HEK293T (cell line): ENCODE results near the gene PIK3AP1.
"Not testable (repeated sequence)": the region's sequence is repeated elsewhere in the genome, so short reads cannot be mapped to it uniquely, and the experiment has no call there.

Source experiments
- CTCF ChIA-PET: fragments of 350-600 bp; formaldehyde crosslinking; extraction: SDS; loops from one replicate; lab custom pipeline; 2021; ENCODE audit warnings: antibody characterized with exemption, inconsistent platforms; lab: Yijun Ruan, JAX
- POLR2A ChIA-PET: fragments of 350-600 bp; formaldehyde crosslinking; extraction: SDS; loops from one replicate; lab custom pipeline; 2020; ENCODE audit warnings: antibody characterized with exemption, inconsistent platforms; lab: Yijun Ruan, JAX
- DNase-seq: peaks from one replicate; pipeline ENCODE4 v3.0.0; 2012; ENCODE audit warnings: mixed read lengths; ENCODE audit errors: extremely low spot score
- ARNT ChIP-seq: fragments of 450-650 bp; IDR thresholded peaks from 2 replicates; pipeline ENCODE4 v1.6.1; 2017; ENCODE audit warnings: mild to moderate bottlenecking
- BHLHE40 ChIP-seq: fragments of 450-650 bp; IDR thresholded peaks from 2 replicates; pipeline ENCODE4 v1.6.1; 2016; ENCODE audit warnings: mild to moderate bottlenecking, moderate library complexity, borderline replicate concordance
- CTBP1 ChIP-seq: fragments of 450-650 bp; IDR thresholded peaks from 2 replicates; pipeline ENCODE4 v1.6.1; 2016; ENCODE audit warnings: borderline replicate concordance
- ELF4 ChIP-seq: fragments of 450-650 bp; IDR thresholded peaks from 2 replicates; pipeline ENCODE4 v1.6.1; 2017; ENCODE audit warnings: antibody characterized with exemption
- FOXA1 ChIP-seq: fragments of 450-650 bp; IDR thresholded peaks from 2 replicates; pipeline ENCODE4 v1.6.1; 2016; ENCODE audit warnings: mild to moderate bottlenecking
- FOXK2 ChIP-seq: fragments of 450-650 bp; IDR thresholded peaks from 2 replicates; pipeline ENCODE4 v1.6.1; 2016; ENCODE audit warnings: mild to moderate bottlenecking
- FOXM1 ChIP-seq: fragments of 450-650 bp; IDR thresholded peaks from 2 replicates; pipeline ENCODE4 v1.6.1; 2017; ENCODE audit warnings: mild to moderate bottlenecking, borderline replicate concordance
- HDGF ChIP-seq: fragments of 450-650 bp; IDR thresholded peaks from 2 replicates; pipeline ENCODE4 v1.6.1; 2017; ENCODE audit warnings: antibody characterized with exemption, borderline replicate concordance
- L3MBTL2 ChIP-seq: fragments of 450-650 bp; conservative IDR thresholded peaks from 2 replicates; pipeline ENCODE4 v1.6.1; 2016; ENCODE audit warnings: mild to moderate bottlenecking
- LEF1 ChIP-seq: fragments of 450-650 bp; IDR thresholded peaks from 2 replicates; pipeline ENCODE4 v1.6.1; 2017; ENCODE audit warnings: mild to moderate bottlenecking, borderline replicate concordance
- NFRKB ChIP-seq: fragments of 450-650 bp; IDR thresholded peaks from 2 replicates; pipeline ENCODE4 v1.6.1; 2016; ENCODE audit warnings: mild to moderate bottlenecking, moderate library complexity
- PKNOX1 ChIP-seq: fragments of 450-650 bp; IDR thresholded peaks from 2 replicates; pipeline ENCODE4 v1.6.1; 2016
- SP1 ChIP-seq: fragments of 450-650 bp; IDR thresholded peaks from 2 replicates; pipeline ENCODE4 v1.6.1; 2017
- SUZ12 ChIP-seq: fragments of 450-650 bp; IDR thresholded peaks from 2 replicates; pipeline ENCODE4 v1.6.1; 2016; ENCODE audit warnings: mild to moderate bottlenecking
- TARDBP ChIP-seq: fragments of 450-650 bp; IDR thresholded peaks from 2 replicates; pipeline ENCODE4 v1.6.1; 2016
- ZNF384 ChIP-seq: fragments of 450-650 bp; IDR thresholded peaks from 2 replicates; pipeline ENCODE4 v1.6.1; 2016

The PIK3AP1 gene

GRCh38 chr10:96576277-96576980 lies 143.9 kb downstream of the PIK3AP1 start:
- no peak for DNase-seq
- CTCF ChIA-PET, result no interaction called here
- POLR2A ChIA-PET, result no interaction called here

DNA sequence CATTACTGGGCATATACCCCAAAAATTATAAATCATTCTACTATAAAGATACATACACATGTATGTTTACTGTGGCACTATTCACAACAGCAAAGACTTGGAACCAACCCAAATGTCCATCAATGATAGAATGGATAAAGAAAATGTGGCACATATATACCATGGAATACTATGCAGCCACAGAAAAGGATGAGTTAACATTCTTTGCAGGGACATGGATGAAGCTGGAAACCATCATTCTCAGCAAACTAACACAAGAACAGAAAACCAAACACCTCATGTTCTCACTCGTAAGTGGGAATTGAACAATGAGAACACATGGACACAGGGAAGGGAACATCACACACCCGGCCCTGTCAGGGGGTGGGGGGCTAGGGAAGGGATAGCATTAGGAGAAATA lies 145.8 kb downstream of the PIK3AP1 start:
- CTCF ChIA-PET, POLR2A ChIA-PET, DNase-seq: not testable (repeated sequence)

More at GRCh38 chr10:96576277-96576980, 143.9 kb downstream of the PIK3AP1 start:
- TF ChIP-seq FOXK2 (no peak), FOXM1 (no peak), PKNOX1 (no peak), ELF4 (no peak), L3MBTL2 (no peak), SP1 (no peak), ZNF384 (no peak), LEF1 (no peak), BHLHE40 (no peak)

DNA sequence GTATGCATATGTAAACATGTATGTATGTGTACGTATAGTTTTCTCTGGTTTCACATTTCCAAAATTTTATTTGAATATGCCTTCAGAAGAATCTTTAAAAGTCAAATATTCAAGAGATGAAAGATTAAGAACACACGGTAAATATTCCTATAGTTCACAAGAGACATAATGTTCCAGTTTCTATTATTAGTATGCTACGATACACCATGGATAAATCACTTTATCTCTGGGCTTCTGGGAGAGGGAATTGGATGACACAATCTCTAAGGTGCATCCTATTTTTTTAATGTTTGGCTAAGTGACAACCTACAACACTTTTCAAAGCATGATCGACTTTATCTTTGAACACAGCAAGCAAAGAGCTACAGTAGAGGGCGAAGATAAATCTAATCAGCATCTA lies 147.3 kb downstream of the PIK3AP1 start:
- CTCF ChIA-PET, result no interaction called here
- POLR2A ChIA-PET, result interaction anchor here (0.6 kb wide), 1 partner anchor 14 kb away, joined by 3 read pairs; no protein-coding TSS in a partner anchor
- DNase-seq, result no peak
- TF ChIP-seq ARNT (no peak), ZNF384 (no peak), SP1 (no peak), TARDBP (no peak), FOXA1 (no peak)

DNA sequence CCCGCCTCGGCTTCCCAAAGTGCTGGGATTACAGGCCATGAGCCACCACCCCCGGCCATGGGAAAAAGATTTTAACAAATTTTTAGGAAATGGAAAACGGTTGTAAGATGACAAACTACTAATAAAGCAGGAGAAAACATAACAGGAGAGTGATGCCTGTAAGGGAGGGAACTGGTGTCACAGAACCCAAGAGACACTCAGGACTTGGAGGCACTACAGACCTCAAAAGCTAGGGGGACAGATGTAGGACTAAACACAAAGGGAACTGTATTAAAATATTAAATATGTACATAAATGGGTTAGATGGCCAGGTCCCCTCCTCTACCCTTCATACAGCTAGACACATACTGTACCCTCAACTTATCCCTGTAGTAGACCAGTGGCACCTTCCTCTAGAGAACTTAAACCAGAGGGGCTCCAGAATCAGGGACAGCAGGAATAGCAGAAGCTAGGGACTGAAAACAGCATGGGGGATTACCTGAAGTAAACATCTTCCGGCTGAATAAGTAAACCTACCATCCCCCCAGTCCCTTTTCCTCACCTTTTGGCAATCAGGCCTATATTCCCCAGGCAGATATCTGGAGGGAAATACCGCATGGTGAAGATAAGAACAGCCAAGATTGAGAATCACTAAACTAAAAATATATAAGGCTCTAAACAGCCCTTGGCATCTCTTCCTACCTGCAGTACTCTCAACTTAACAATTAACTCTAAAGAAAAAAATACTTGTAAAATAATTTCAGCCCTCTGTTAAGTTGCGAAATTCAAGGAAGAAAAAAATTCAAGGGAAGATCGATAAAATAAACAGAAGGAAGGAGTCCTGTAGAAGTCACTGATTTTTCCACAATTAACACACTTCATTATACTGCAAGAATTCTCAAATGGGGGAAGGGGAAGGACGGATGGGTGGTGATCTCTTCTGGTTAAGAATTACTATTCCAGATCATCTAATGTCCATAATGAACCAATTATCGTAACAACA lies 149.0 kb downstream of the PIK3AP1 start:
- TF ChIP-seq PKNOX1, result no peak
- TF ChIP-seq FOXA1, result no peak
- no peak for TF ChIP-seq ZNF384
- no peak for TF ChIP-seq LEF1
- DNase-seq, result no peak
- CTCF ChIA-PET, result no interaction called here
- POLR2A ChIA-PET, result no interaction called here

DNA sequence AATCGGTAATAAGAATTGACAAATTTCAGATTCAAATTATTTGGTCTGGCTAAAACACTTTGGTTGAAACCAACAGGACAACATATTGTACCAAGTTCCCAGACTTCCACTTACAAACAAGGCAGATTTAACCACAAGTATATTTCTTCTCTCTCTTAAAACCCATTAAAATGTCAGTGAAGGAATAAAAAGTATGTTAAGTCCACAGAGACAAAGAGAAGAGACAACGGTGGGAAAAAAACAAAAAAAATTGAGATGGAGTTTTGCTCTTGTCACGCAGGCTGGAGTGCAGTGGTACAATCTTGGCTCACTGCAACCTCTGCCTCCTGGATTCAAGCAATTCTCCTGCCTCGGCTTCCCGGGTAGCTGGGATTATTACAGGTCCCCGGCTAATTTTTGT lies 149.8 kb downstream of the PIK3AP1 start:
- ChIA-PET POLR2A (no interaction called here), CTCF (no interaction called here)
- TF ChIP-seq SP1, result no peak
- TF ChIP-seq HDGF, result no peak
- TF ChIP-seq CTBP1, result no peak
- no peak for TF ChIP-seq FOXA1
- TF ChIP-seq FOXM1, result no peak
- TF ChIP-seq SUZ12, result no peak
- TF ChIP-seq FOXK2, result no peak
- no peak for TF ChIP-seq ARNT
- TF ChIP-seq ELF4, result no peak
- no peak for TF ChIP-seq TARDBP
- no peak for TF ChIP-seq BHLHE40
- no peak for TF ChIP-seq ZNF384
- no peak for TF ChIP-seq LEF1
- TF ChIP-seq NFRKB, result no peak
- no peak for TF ChIP-seq PKNOX1
- TF ChIP-seq L3MBTL2, result no peak
- DNase-seq, result no peak

DNA sequence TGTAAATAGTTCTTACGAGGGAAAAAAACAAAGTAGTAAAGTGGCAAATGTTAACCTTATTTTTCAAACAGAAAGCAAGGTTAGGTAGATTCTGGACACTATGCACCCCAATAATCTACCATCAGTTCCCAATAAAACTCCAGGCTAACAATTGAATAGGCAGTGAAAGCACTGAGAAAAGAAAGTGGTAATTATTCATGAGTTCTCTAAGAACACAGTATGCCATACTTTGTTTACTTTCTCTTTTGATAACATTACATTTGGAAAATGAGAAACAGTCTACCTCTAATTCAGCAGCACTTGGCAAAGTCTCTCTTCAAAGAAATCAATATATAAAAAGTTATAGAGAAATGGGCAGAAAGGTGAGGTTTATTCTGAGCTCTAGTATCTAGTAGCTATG lies 151.9 kb downstream of the PIK3AP1 start:
- ChIA-PET POLR2A (no interaction called here), CTCF (no interaction called here)
- no peak for DNase-seq
- TF ChIP-seq FOXM1, result no peak
- TF ChIP-seq SUZ12, result no peak
- no peak for TF ChIP-seq ELF4
- TF ChIP-seq HDGF, result no peak
- TF ChIP-seq ZNF384, result no peak
- TF ChIP-seq LEF1, result no peak
- no peak for TF ChIP-seq SP1
- TF ChIP-seq FOXA1, result no peak
- no peak for TF ChIP-seq L3MBTL2
- TF ChIP-seq FOXK2, result no peak
